K562 (cell line): ENCODE results near the gene HDAC5. TPM values are rescaled to one million over a fixed set of nuclear protein-coding genes. Genes with fewer than 3 reads are reported as not detected.
"Not testable (repeated sequence)": the region's sequence is repeated elsewhere in the genome, so short reads cannot be mapped to it uniquely, and the experiment has no call there.

Experiments used
- ATAC-seq: fragments of 200-7000 bp; cut with Tn5 transposase; 3 replicates; pipeline ENCODE4 v1.9.1; 2020; ENCODE audit warnings: moderate library complexity
- BruUV-seq: library from RNA; stranded (reverse); fragments of 400-500 nt; replicated peaks from 2 replicates; lab custom pipeline; 2021; lab: Mats Ljungman, UMichigan
- CTCF ChIA-PET: fragments of 300-600 bp; formaldehyde crosslinking; extraction: SDS; loops from one replicate; lab custom pipeline; 2021; ENCODE audit warnings: low intra/inter-chr PET ratio; lab: Yijun Ruan, JAX
- POLR2A ChIA-PET: fragments of 300-600, 350-650 bp; sonication (Branson Sonifier 250); formaldehyde crosslinking; extraction: SDS; loops from one replicate; lab custom pipeline; 2021; ENCODE audit warnings: antibody characterized with exemption, inconsistent platforms; lab: Yijun Ruan, JAX
- DNase-seq, 4 experiments: peaks; one replicate each; pipeline versions ENCODE4 v3.0.0 to v3.0.0-alpha.2; 2011 to 2018; ENCODE audit warnings: low spot score in 3 of 4, mixed read lengths in 3 of 4; ENCODE audit errors: extremely low read depth in 1 of 4
- FAIRE-seq: peaks from 2 replicates; lab custom pipeline; 2011; peaks lifted over from hg19 to GRCh38; lab: Jason Lieb, UNC
- H2AFZ ChIP-seq: 2 replicates; pipeline ENCODE4 v1.6.0; 2011; ENCODE audit warnings: low read depth, low read length, control low read depth, inconsistent platforms
- H3K27ac ChIP-seq: fragments of 200-600 bp; 3 replicates; pipeline ENCODE4 v1.8.0; 2011; ENCODE audit warnings: low read depth, mild to moderate bottlenecking, control low read depth, inconsistent platforms, low read length, moderate library complexity, mixed read lengths; ENCODE audit errors: extremely low read depth
- H3K27me3 ChIP-seq, 2 experiments: fragments of 300-600 bp in 1 of 2; 2 replicates in 1 of 2; 3 replicates in 1 of 2; pipeline versions ENCODE4 v1.6.0 to v1.8.0; 2011; ENCODE audit warnings: inconsistent platforms in 2 of 2, low read length in 2 of 2, mild to moderate bottlenecking in 1 of 2, mixed read lengths in 1 of 2, moderate library complexity in 1 of 2; ENCODE audit not compliant: control insufficient read depth in 2 of 2, insufficient read depth in 2 of 2
- H3K36me3 ChIP-seq: fragments of 300-600 bp; 3 replicates; pipeline ENCODE4 v1.8.0; 2011; ENCODE audit warnings: mild to moderate bottlenecking, low read length, inconsistent platforms; ENCODE audit not compliant: control insufficient read depth, insufficient read depth
- H3K4me1 ChIP-seq, 2 experiments: fragments of 200-600 bp in 1 of 2; replicated peaks in 1 of 2; 2 replicates in 1 of 2; 3 replicates in 1 of 2; pipeline versions ENCODE4 v1.5.1 to v1.8.0; 2011; ENCODE audit warnings: inconsistent platforms in 2 of 2, low read length in 2 of 2, mild to moderate bottlenecking in 1 of 2, mixed read lengths in 1 of 2, moderate library complexity in 1 of 2; ENCODE audit not compliant: control insufficient read depth in 2 of 2, insufficient read depth in 2 of 2
- H3K4me2 ChIP-seq: 2 replicates; pipeline ENCODE4 v1.6.1; 2011; ENCODE audit warnings: low read length, control low read depth, inconsistent platforms, mixed read lengths; ENCODE audit not compliant: insufficient read depth
- H3K4me3 ChIP-seq: fragments of 200-600 bp; sonication (generic), shearing (Covaris generic); 2 replicates; pipeline ENCODE4 v1.5.1; 2016; ENCODE audit warnings: control low read depth, inconsistent platforms
- H3K79me2 ChIP-seq: fragments of 200-600 bp; 3 replicates; pipeline ENCODE4 v1.8.0; 2011; ENCODE audit warnings: low read length, inconsistent platforms; ENCODE audit not compliant: control insufficient read depth, insufficient read depth
- H3K9ac ChIP-seq, 2 experiments: 2 replicates each; pipeline versions ENCODE4 v1.6.0 to v1.6.1; 2011; ENCODE audit warnings: low read depth in 2 of 2, low read length in 2 of 2, control low read depth in 1 of 2, inconsistent platforms in 1 of 2, mild to moderate bottlenecking in 1 of 2, mixed read lengths in 1 of 2; ENCODE audit not compliant: insufficient read depth in 1 of 2
- H3K9me1 ChIP-seq: one replicate; pipeline ENCODE4 v1.6.0; 2011; ENCODE audit warnings: inconsistent platforms, mild to moderate bottlenecking, low read length, moderate library complexity; ENCODE audit not compliant: control insufficient read depth, insufficient read depth
- H3K9me3 ChIP-seq: replicated peaks from 2 replicates; pipeline ENCODE4 v1.5.1; 2011; ENCODE audit warnings: low read depth, low read length, inconsistent platforms; ENCODE audit not compliant: control insufficient read depth, insufficient read depth
- H4K20me1 ChIP-seq: replicated peaks from 2 replicates; pipeline ENCODE4 v1.6.1; 2011; ENCODE audit warnings: low read length, inconsistent platforms, mixed read lengths; ENCODE audit not compliant: control insufficient read depth, insufficient read depth
- ETV6 ChIP-seq, 3 experiments: fragments of 150-350 bp in 1 of 3; sonication (generic) in 1 of 3; formaldehyde crosslinking in 1 of 3; IDR thresholded peaks; 2 replicates each; pipeline versions ENCODE4 v1.6.1 to v1.8.0; 2014 to 2022; ENCODE audit warnings: borderline replicate concordance in 2 of 3, low read depth in 2 of 3, antibody characterized with exemption in 1 of 3, low read length in 1 of 3, mild to moderate bottlenecking in 1 of 3, missing genetic modification reagents in 1 of 3
- KDM1A ChIP-seq, 2 experiments: fragments of 450-650 bp; IDR thresholded peaks; 2 replicates each; pipeline ENCODE4 v1.6.1; 2016; ENCODE audit warnings: mild to moderate bottlenecking in 2 of 2
- WGBS: fragments of 100-300 bp; shearing (Covaris generic); methylation state at CpG from one replicate; pipeline ENCODE4 v1.1.6; 2016; ENCODE audit warnings: low coverage, mixed read lengths; ENCODE audit not compliant: insufficient coverage; ENCODE audit errors: missing lambda C conversion rate; 5-methylcytosine and 5-hydroxymethylcytosine counted together
- in situ Hi-C: fragments of 300-500 bp; cut with MboI; formaldehyde crosslinking; loops from 4 replicates; pipeline ENCODE4 v1.15.0; 2018; ENCODE audit warnings: inconsistent platforms, mixed read lengths
- intact Hi-C: fragments of 100-400 bp; cut with micrococcal nuclease; formaldehyde crosslinking; loops from 2 replicates; pipeline ENCODE4 v1.14.2; 2022
- polyA plus RNA-seq, 8 experiments: library from polyadenylated mRNA; depleted of rRNA in 4 of 8; stranded (reverse) in 5 of 8; unstranded in 3 of 8; fragments of >200 nt; fragmentation: Nextera tagmentation in 2 of 8; fragmentation: Illumina TruSeq in 1 of 8; extraction: Ambion mirVana in 2 of 8; extraction: Trizol in 1 of 8; gene quantifications; 2 replicates each; pipeline versions ENCODE4 v1.2.1 to v1.2.3, GENCODE V29; 2011 to 2014; ENCODE audit warnings: inconsistent platforms in 1 of 8, missing spikeins in 1 of 8
- total RNA-seq, 7 experiments: library from RNA; depleted of rRNA in 6 of 7; stranded (reverse); fragments of >200 nt in 6 of 7; fragmentation: Illumina TruSeq in 2 of 7; extraction: Trizol in 2 of 7; gene quantifications; 2 replicates each; pipeline versions ENCODE4 v1.2.1 to v1.2.3, GENCODE V29; 2011 to 2021; ENCODE audit warnings: low replicate concordance in 1 of 7

The HDAC5 gene
- total and polyA plus RNA-seq, 9 of the 15 experiments (the other 6 are each of a cell fraction or from before 2014, with no cell fraction given): 0.45 to 26.2 (median 16.4) TPM

GRCh38 chr17:44144966-44145739, 21.7 kb upstream of the HDAC5 start:
- H3K9ac ChIP-seq: no peak overlapping the region
- peaks cover 52% of the 10 kb centered on the region for H3K36me3 ChIP-seq
- no peaks in the 10 kb centered on the region for H3K9me1 ChIP-seq
- H4K20me1 ChIP-seq: peaks cover 8% of the 10 kb centered on the region; the same call in 1 of the 2 replicates
- H3K79me2 ChIP-seq: peaks cover 39% of the 10 kb centered on the region
- in situ Hi-C loops: no loop called here
- no peak for TF ChIP-seq ETV6 (IDR thresholded peaks at IDR 0.05; ENCODE audit: borderline replicate concordance in 1 of 2, low read depth in 2 of 2, low read length in 1 of 2)
- no peak for TF ChIP-seq ETV6 (CRISPR knock-in tag; IDR thresholded peaks at IDR 0.05; ENCODE audit: borderline replicate concordance)
- TF ChIP-seq KDM1A (IDR thresholded peaks at IDR 0.05): peak; percentile 19 to 22; a peak in 1 of 4 replicates
- TF ChIP-seq, all 486 proteins: peak for 1
- ATAC-seq (no peak), DNase-seq (no peak), FAIRE-seq (no peak)
- H3K4me3 ChIP-seq: no peak overlapping the region
- H3K27ac ChIP-seq: peak overlapping the region; percentile 3; the same call in 1 of the 3 replicates
- H3K27me3 ChIP-seq: no peaks in the 10 kb centered on the region
- no peak overlapping the region for H3K4me2 ChIP-seq
- intact Hi-C loops: no loop called here
- H2AFZ ChIP-seq: no peak overlapping the region
- BruUV-seq: TSS peak; percentile 21
- peaks cover 22 to 26% of the 10 kb centered on the region in 2 experiments; a peak in 4 of 5 replicates for H3K4me1 ChIP-seq
- CTCF ChIA-PET: no interaction called here
- no peaks in the 10 kb centered on the region for H3K9me3 ChIP-seq
- POLR2A ChIA-PET: interaction anchor here (0.7 to 4.0 kb wide), 5 partner anchors 11 to 134 kb away, joined by 3 to 20 read pairs (median 3); partner anchors contain the start of gene HDAC5
- WGBS: 72% methylated on average over 7 of the region's 7 CpGs

- H3K4me3 ChIP-seq, H3K27ac ChIP-seq, in situ Hi-C loops, H2AFZ ChIP-seq, BruUV-seq, H4K20me1 ChIP-seq, H3K4me2 ChIP-seq, intact Hi-C loops, H3K27me3 ChIP-seq, DNase-seq, FAIRE-seq, CTCF ChIA-PET, H3K9me1 ChIP-seq, ATAC-seq, H3K9me3 ChIP-seq: not testable (repeated sequence)
- 79% methylated on average over 4 of the region's 8 CpGs for WGBS
- Histone ChIP-seq H3K9ac (peak overlapping the region in 1 of 2 experiments; percentile 10; a peak in 1 of 4 replicates), H3K36me3 (peaks cover 41% of the 10 kb centered on the region), H3K79me2 (peaks cover 30% of the 10 kb centered on the region), H3K4me1 (peaks cover 19 to 29% of the 10 kb centered on the region in 2 experiments; a peak in 4 of 5 replicates)
- POLR2A ChIA-PET: interaction anchor here (2.1 kb wide), 1 partner anchor 16 kb away, joined by 6 read pairs; no protein-coding TSS in a partner anchor
These were observed 20.5 kb upstream of the HDAC5 start for GRCh38 chr17:44143921-44144320.
